ENCODE results near the gene AGBL5. TPM values are rescaled to one million over a fixed set of nuclear protein-coding genes. Genes with fewer than 3 reads are reported as not detected.
A peak's percentile ranks its signal among the peaks of the same experiment; 100 is the strongest.

Gene AGBL5
- total and polyA plus RNA-seq, 8 donors: 7.8 to 29.0 (median 12.2) TPM

DNA sequence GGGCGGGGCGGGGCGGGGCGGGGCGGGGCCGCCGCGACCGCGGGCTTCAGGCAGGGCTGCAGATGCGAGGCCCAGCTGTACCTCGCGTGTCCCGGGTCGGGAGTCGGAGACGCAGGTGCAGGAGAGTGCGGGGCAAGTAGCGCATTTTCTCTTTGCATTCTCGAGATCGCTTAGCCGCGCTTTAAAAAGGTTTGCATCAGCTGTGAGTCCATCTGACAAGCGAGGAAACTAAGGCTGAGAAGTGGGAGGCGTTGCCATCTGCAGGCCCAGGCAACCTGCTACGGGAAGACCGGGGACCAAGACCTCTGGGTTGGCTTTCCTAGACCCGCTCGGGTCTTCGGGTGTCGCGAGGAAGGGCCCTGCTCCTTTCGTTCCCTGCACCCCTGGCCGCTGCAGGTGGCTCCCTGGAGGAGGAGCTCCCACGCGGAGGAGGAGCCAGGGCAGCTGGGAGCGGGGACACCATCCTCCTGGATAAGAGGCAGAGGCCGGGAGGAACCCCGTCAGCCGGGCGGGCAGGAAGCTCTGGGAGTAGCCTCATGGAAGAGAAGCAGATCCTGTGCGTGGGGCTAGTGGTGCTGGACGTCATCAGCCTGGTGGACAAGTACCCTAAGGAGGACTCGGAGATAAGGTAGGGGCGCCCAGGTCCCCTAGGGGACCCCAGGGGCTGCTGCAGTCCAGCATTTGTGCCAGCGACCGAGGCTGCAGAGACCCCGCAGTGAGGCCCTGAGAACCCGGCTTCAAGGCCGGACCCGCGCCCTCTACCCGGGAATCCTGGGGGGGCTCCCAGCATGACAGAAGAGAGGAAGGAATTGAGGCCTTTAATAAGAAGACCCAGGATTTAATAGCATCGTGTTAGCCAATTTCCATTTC lies 35.5 kb downstream of the AGBL5 start, which contains the start of gene KHK:
KHK (plus strand) TSS at position 49 of the 870 bp plus-strand sequence; CDS start at position 537, 488 bp downstream.
- no peaks in the 10 kb centered on the region for H3K27me3 ChIP-seq
- no peaks in the 10 kb centered on the region for H3K9me3 ChIP-seq
- peak within 1 kb of the TSS; percentile 83 to 92 (median 89) for H3K27ac ChIP-seq
- TF ChIP-seq CTCF (IDR thresholded peaks at IDR 0.05) (peak in 1 of 7 experiments; percentile 11), EP300 (IDR thresholded peaks at IDR 0.05) (no peak)
- peak; percentile 61 to 73 for DNase-seq
- intact Hi-C loops (cut with DNase I; ENCODE audit: low total_unique reads): loop anchor here (10.0 kb wide), 1 partner anchor 52 kb away; the partner anchor contains the start of gene TMEM214
- WGBS, 5 donors: 8 to 12% (median 10%) methylated on average over 24 to 54 of the region's 54 CpGs
- peak within 1 kb of the TSS; percentile 63 to 79 (median 65) for H3K4me3 ChIP-seq
- peaks cover 0 to 16% (median 6%) of the 10 kb centered on the region in 4 donors for H3K36me3 ChIP-seq
- H3K4me1 ChIP-seq: peaks cover 26 to 62% (median 48%) of the 10 kb centered on the region in 4 donors

DNA sequence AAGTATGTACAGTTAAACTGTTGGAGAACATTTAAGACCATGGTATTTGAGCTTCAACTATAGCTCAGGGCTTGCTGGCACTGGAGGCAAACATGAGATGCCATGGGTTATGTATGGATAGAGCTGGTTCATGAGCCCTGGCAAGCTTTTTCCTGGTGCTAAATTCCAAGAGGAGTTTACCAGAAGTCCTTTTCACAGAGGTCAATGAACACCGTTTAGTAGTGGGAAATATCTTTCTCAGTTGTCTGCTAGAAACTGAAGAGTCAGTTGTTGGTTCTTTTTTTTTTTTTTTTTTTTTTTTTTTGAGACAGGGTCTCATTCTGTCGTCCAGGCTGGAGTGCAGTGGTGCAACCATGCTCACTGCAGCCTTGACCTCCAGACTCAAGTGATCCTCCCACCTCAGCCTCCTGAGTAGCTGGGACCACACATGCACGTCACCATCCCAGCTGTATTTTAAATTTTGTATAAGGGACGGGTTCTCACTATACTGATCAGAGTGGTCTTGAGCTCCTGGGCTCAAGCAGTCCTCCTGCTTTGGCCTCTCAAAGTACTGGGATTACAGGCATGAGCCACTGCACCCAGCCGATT lies 36.4 kb downstream of the AGBL5 start:
- Histone ChIP-seq H3K27ac (no peak overlapping the region), H3K4me1 (peaks cover 21 to 62% (median 39%) of the 10 kb centered on the region in 4 donors), H3K36me3 (peaks cover 0 to 11% (median under 1%) of the 10 kb centered on the region in 4 donors), H3K27me3 (no peaks in the 10 kb centered on the region), H3K4me3 (no peak overlapping the region), H3K9me3 (no peaks in the 10 kb centered on the region)
- 82 to 92% (median 90%) methylated on average over 5 of the region's 5 CpGs for WGBS, 5 donors
- TF ChIP-seq POLR2A (IDR thresholded peaks at IDR 0.05): no peak
- TF ChIP-seq CTCF (IDR thresholded peaks at IDR 0.05): no peak
- TF ChIP-seq POLR2AphosphoS5 (IDR thresholded peaks at IDR 0.05): no peak
- no peak for TF ChIP-seq EP300 (IDR thresholded peaks at IDR 0.05)
- intact Hi-C loops (cut with DNase I; ENCODE audit: low total_unique reads): loop anchor here (10.0 kb wide), 1 partner anchor 53 kb away; the partner anchor contains the start of gene TMEM214
- DNase-seq: no peak

- no peak for TF ChIP-seq EP300 (IDR thresholded peaks at IDR 0.05)
- no peak for TF ChIP-seq CTCF (IDR thresholded peaks at IDR 0.05)
- no peak for TF ChIP-seq POLR2AphosphoS5 (IDR thresholded peaks at IDR 0.05)
- no peak for TF ChIP-seq POLR2A (IDR thresholded peaks at IDR 0.05)
- peaks cover 21 to 58% (median 35%) of the 10 kb centered on the region in 4 donors for H3K4me1 ChIP-seq
- no peak for DNase-seq
- peaks cover 0 to 6% (median 0%) of the 10 kb centered on the region in 4 donors for H3K36me3 ChIP-seq
- no peak overlapping the region for H3K4me3 ChIP-seq
- H3K9me3 ChIP-seq: no peaks in the 10 kb centered on the region
- H3K27me3 ChIP-seq: no peaks in the 10 kb centered on the region
- no peak overlapping the region for H3K27ac ChIP-seq
- intact Hi-C loops (cut with DNase I; ENCODE audit: low total_unique reads): loop anchor here (10.0 kb wide), 1 partner anchor 54 kb away; the partner anchor contains the start of gene TMEM214
- 65 to 84% (median 73%) methylated on average over 5 to 6 of the region's 6 CpGs for WGBS, 5 donors
Measured at GRCh38 chr2:27088634-27089033, 37.2 kb downstream of the AGBL5 start.

All from stomach (tissue), 9 donors.